Astrocyte (in vitro differentiated cells and primary cell): ENCODE data around the gene MED12L.

Experiments
- CTCF ChIP-seq: IDR thresholded peaks from 2 replicates; pipeline ENCODE4 v1.5.1; 2011; ENCODE audit warnings: low read depth, mild to moderate bottlenecking, inconsistent platforms, low read length, moderate library complexity; ENCODE audit not compliant: insufficient read depth
- EZH2 ChIP-seq: IDR thresholded peaks from 2 replicates; pipeline ENCODE4 v1.6.1; 2012; ENCODE audit warnings: mild to moderate bottlenecking, low read length, inconsistent platforms; ENCODE audit not compliant: insufficient read depth

DNA sequence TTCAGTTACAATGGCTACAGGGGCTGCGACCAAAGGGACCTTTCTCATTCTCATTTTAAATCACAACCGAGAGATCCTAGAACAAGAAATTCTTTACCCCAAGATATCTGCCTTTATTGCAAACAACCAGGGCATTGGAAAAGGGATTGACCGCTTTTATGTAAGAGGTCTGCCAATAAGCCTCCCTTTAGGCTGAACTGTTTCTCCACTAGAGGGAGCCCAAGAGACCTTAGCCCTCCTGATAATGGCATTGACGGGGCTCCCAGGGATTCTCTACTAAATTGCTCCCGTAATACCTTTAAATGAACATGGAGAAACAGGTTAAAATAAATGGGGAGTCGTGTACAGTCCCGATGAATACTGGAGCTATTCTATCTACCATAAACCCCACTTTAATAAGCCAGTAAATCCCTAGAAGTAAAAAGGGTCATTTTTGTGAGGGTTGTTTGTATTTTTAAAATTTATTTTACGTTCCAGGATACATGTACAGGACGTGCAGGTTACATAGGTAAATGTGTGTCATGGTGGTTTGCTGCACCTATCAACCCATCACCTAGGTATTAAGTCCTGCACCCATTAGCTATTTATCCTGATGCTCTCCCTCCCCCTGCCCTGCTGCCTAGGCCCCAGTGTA, 382.9 kb downstream of the MED12L start:
- TF ChIP-seq CTCF (peak; percentile 84), EZH2 (no peak)
